Raji (cell line): ENCODE results near the gene C11orf68.
A peak's percentile ranks its signal among the peaks of the same experiment; 100 is the strongest.

ENCODE experiments used
- POLR2A ChIP-seq: IDR thresholded peaks from 2 replicates; pipeline ENCODE4 v1.6.1; 2011; ENCODE audit warnings: low read depth, low read length, control low read depth; ENCODE audit not compliant: insufficient read depth

The C11orf68 gene

GRCh38 chr11:65903715-65904114, 15.1 kb downstream of the C11orf68 start:
- TF ChIP-seq POLR2A = no peak

DNA sequence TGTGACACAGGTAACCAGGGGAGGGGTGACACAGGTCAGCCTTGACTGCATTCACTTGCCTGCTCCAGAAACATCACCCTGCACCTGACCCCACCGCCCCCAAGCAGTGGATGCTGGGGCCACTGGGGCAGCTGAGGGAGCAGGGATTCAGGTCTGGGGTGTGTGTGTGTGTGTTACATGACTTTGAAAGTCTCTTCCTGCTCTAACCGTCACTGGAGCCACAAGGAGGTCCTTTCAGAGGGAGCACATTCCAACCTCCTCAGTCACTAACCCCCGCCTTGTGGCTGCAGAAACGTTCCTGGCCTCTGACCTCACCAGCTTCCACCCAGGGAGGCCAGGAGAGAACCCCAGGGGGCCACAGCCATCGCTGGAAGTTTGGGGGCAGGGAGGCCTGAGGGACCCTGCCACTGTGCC, 15.8 kb downstream of the C11orf68 start:
- TF ChIP-seq POLR2A = no peak

GRCh38 chr11:65900899-65901180, 18.0 kb downstream of the C11orf68 start:
- no peak for TF ChIP-seq POLR2A

- TF ChIP-seq POLR2A = no peak
Measured at GRCh38 chr11:65900125-65900898, 18.6 kb downstream of the C11orf68 start, which contains the start of gene FOSL1. Gene FOSL1, minus strand, starts transcription at chr11:65900388. Its CDS starts 49 bp downstream, at chr11:65900339.

- TF ChIP-seq POLR2A = no peak
Measured at GRCh38 chr11:65899356-65900124, 19.3 kb downstream of the C11orf68 start.

GRCh38 chr11:65898656-65899355, 20.1 kb downstream of the C11orf68 start:
- TF ChIP-seq POLR2A = no peak

- TF ChIP-seq POLR2A = no peak
Measured at GRCh38 chr11:65897020-65897471, 21.8 kb downstream of the C11orf68 start.

GRCh38 chr11:65896034-65896999, 22.5 kb downstream of the C11orf68 start:
- TF ChIP-seq POLR2A = no peak

- TF ChIP-seq POLR2A = no peak
Measured at GRCh38 chr11:65895482-65895981, 23.3 kb downstream of the C11orf68 start.

GRCh38 chr11:65894034-65894591, 24.7 kb downstream of the C11orf68 start:
- TF ChIP-seq POLR2A = no peak

DNA sequence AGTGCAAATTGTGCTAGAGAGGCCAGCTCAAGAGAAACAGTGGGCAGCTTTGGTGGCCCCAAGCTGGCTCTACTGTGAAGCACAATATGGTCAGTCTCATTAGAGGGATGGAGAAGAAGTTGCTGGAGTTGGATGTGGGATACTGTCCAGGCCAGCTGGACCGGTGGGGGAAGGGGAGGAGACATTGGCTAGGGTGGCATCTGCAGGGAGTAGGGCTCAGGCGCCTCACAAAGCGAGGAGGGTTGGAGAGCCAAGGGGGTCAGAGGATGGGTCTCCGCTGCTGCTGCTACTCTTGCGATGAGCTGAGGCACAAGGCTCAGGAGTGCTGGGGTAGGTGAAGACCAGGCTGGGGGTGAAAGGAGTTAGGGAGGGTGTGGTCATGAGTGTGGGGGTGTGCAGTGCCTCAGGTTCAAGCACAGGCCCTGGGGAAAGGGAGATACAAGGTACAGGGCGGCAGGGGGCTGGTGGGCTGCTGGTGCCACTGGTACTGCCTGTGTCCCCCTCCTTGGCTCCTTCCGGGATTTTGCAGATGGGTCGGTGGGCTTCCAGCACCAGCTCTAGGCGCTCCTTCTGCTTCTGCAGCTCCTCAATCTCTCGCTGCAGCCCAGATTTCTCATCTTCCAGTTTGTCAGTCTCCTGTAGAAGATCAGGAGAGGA, 26.1 kb downstream of the C11orf68 start:
- peak; percentile 32; the same call in 1 of the 2 replicates for TF ChIP-seq POLR2A

GRCh38 chr11:65891219-65892136, 27.4 kb downstream of the C11orf68 start:
- peak; percentile 47; the same call in 1 of the 2 replicates for TF ChIP-seq POLR2A
